B cell (primary cell): Measurements from ENCODE around the gene SYTL5. TPM values are rescaled to one million over a fixed set of nuclear protein-coding genes. Genes with fewer than 3 reads are reported as not detected.

ENCODE experiments used
- ATAC-seq: fragments of 200-7000 bp; cut with Tn5 transposase; one replicate; pipeline ENCODE4 v1.10.0; 2021; ENCODE audit warnings: low read depth, mild to moderate bottlenecking, moderate number of reproducible peaks, moderate library complexity
- CTCF ChIA-PET: fragments of 350-600 bp; sonication (Branson Sonifier 250); formaldehyde crosslinking; loops from one replicate; lab custom pipeline; 2021; ENCODE audit warnings: antibody characterized with exemption, inconsistent platforms; lab: Charles Lee
- POLR2A ChIA-PET: fragments of 350-600 bp; sonication (Branson Sonifier 250); formaldehyde crosslinking; loops from one replicate; lab custom pipeline; 2021; ENCODE audit warnings: antibody characterized with exemption; lab: Charles Lee
- DNase-seq: peaks from one replicate; pipeline ENCODE4 v3.0.0; 2013
- H2AFZ ChIP-seq: 2 replicates; pipeline ENCODE4 v1.6.1; 2012; ENCODE audit warnings: mild to moderate bottlenecking, low read depth, low read length; ENCODE audit not compliant: insufficient read depth, poor library complexity, severe bottlenecking
- H3K27ac ChIP-seq, 2 donors: 1 replicate in 1 of 2; 2 replicates in 1 of 2; pipeline ENCODE4 v1.5.1; 2012 to 2013; ENCODE audit warnings: low read length in 2 of 2, mild to moderate bottlenecking in 2 of 2, moderate library complexity in 1 of 2
- H3K27me3 ChIP-seq, 4 experiments: fragments of 200-600 bp in 1 of 4; sonication (generic) in 1 of 4; replicated peaks in 1 of 4; 1 replicate in 2 of 4; 2 replicates in 2 of 4; pipeline versions ENCODE4 v1.6.1 to v1.7.0; 2013 to 2016; ENCODE audit warnings: low read length in 3 of 4, mild to moderate bottlenecking in 2 of 4, mixed read lengths in 1 of 4, moderate library complexity in 1 of 4; ENCODE audit not compliant: insufficient read depth in 4 of 4, control insufficient read depth in 3 of 4; ENCODE audit errors: control extremely low read depth in 1 of 4
- H3K36me3 ChIP-seq, 2 experiments: replicated peaks in 1 of 2; 1 replicate in 1 of 2; 2 replicates in 1 of 2; pipeline versions ENCODE4 v1.6.1 to v1.7.1; 2013; ENCODE audit warnings: low read length in 1 of 2; ENCODE audit not compliant: insufficient read depth in 2 of 2, control insufficient read depth in 1 of 2; ENCODE audit errors: control extremely low read depth in 1 of 2, extremely low read depth in 1 of 2
- H3K4me1 ChIP-seq, 2 donors: fragments of 200-600 bp in 1 of 2; sonication (generic) in 1 of 2; 1 replicate in 1 of 2; 2 replicates in 1 of 2; pipeline versions ENCODE4 v1.5.1 to v1.6.1; 2013 to 2017; ENCODE audit warnings: low read length in 2 of 2; ENCODE audit not compliant: control insufficient read depth in 2 of 2, insufficient read depth in 2 of 2
- H3K4me2 ChIP-seq: replicated peaks from 2 replicates; pipeline ENCODE3; 2012; ENCODE audit warnings: mild to moderate bottlenecking, low read depth, low read length; ENCODE audit not compliant: poor library complexity, severe bottlenecking
- H3K4me3 ChIP-seq, 5 experiments: fragments of 200-600 bp in 1 of 5; sonication (generic) in 1 of 5; 1 replicate in 3 of 5; 2 replicates in 2 of 5; pipeline versions ENCODE4 v1.5.1 to v1.7.0; 2011 to 2016; ENCODE audit warnings: low read length in 4 of 5, mild to moderate bottlenecking in 4 of 5, low read depth in 2 of 5, control low read depth in 1 of 5, moderate library complexity in 1 of 5; ENCODE audit not compliant: insufficient read depth in 1 of 5; ENCODE audit errors: control extremely low read depth in 1 of 5, extremely low read depth in 1 of 5
- H3K79me2 ChIP-seq: fragments of 200-600 bp; sonication (generic); one replicate; pipeline ENCODE4 v1.6.0; 2016; ENCODE audit warnings: low read length; ENCODE audit not compliant: control insufficient read depth, insufficient read depth
- H3K9ac ChIP-seq: fragments of 200-600 bp; sonication (generic); 2 replicates; pipeline ENCODE4 v1.6.1; 2017; ENCODE audit warnings: mild to moderate bottlenecking, low read length, moderate library complexity
- H3K9me3 ChIP-seq, 3 donors: one replicate each; pipeline versions ENCODE4 v1.6.1 to v1.7.1; 2013; ENCODE audit warnings: low read length in 2 of 3; ENCODE audit not compliant: control insufficient read depth in 2 of 3, insufficient read depth in 1 of 3; ENCODE audit errors: control extremely low read depth in 1 of 3
- H4K20me1 ChIP-seq: 2 replicates; pipeline ENCODE4 v1.6.0; 2012; ENCODE audit warnings: mild to moderate bottlenecking, low read length; ENCODE audit not compliant: insufficient read depth, control insufficient read depth, poor library complexity, severe bottlenecking
- H3K27ac Mint-ChIP-seq: one replicate; pipeline ENCODE4 v1.8.0; 2021; ENCODE audit warnings: mixed read lengths
- H3K27me3 Mint-ChIP-seq: one replicate; pipeline ENCODE4 v1.8.0; 2021; ENCODE audit warnings: mixed read lengths
- H3K4me1 Mint-ChIP-seq: one replicate; pipeline ENCODE4 v1.8.0; 2021; ENCODE audit warnings: mixed read lengths
- H3K4me3 Mint-ChIP-seq: one replicate; pipeline ENCODE4 v1.8.0; 2021; ENCODE audit warnings: mixed read lengths
- H3K9me3 Mint-ChIP-seq: one replicate; pipeline ENCODE4 v1.8.0; 2022; ENCODE audit warnings: mixed read lengths; ENCODE audit not compliant: insufficient read depth
- CTCF ChIP-seq: fragments of 200-600 bp; IDR thresholded peaks from one replicate; pipeline ENCODE4 v1.8.0; 2022; ENCODE audit warnings: antibody characterized with exemption, mild to moderate bottlenecking
- EZH2 ChIP-seq: IDR thresholded peaks from 2 replicates; pipeline ENCODE4 v1.6.1; 2012; ENCODE audit warnings: borderline replicate concordance, low read depth, mild to moderate bottlenecking, moderate library complexity, low read length; ENCODE audit not compliant: insufficient read depth, poor library complexity, severe bottlenecking
- WGBS: methylation state at CpG from one replicate; pipeline ENCODE4 v1.1.5; 2013; ENCODE audit warnings: missing lambda C conversion rate; ENCODE audit not compliant: insufficient coverage; 5-methylcytosine and 5-hydroxymethylcytosine counted together
- intact Hi-C: fragments of 100-400 bp; cut with micrococcal nuclease; formaldehyde crosslinking; loops from one replicate; pipeline ENCODE4 v1.10.0; 2022
- polyA plus RNA-seq: library from polyadenylated mRNA; depleted of rRNA; stranded (reverse); fragments of >200 nt; gene quantifications from 2 replicates; pipeline ENCODE4 v1.2.3, GENCODE V29; 2012
- total RNA-seq, 2 donors: library from RNA; stranded (reverse); fragments of 120-200 nt in 1 of 2; gene quantifications; 1 replicate in 1 of 2; 2 replicates in 1 of 2; pipeline versions ENCODE4 v1.2.3 to v1.2.4, GENCODE V29; 2013 to 2022

Gene SYTL5
- total and polyA plus RNA-seq, 2 donors (not counting 1 experiment from before 2014, with no cell fraction given) = 0.01 TPM; not detected in 1

DNA sequence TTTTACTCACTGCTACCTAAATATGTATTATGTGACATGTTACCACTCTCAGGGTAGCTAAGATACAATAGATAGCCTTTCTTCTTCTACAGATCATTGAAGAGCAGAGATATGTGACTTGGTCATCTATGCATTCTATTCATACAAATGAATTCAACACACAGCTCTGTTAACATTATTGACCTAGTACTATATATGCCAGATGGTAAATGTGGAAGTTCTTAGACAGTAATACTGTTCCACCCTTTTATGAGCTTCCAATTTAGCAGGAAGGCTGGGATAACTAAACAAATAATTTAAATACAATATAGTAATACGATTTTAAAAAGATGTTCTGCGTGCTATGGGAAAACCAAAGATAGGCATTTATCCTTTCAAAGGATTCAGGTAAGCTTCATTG is 76.0 kb downstream of the SYTL5 start:
- H4K20me1 ChIP-seq = no peaks in the 10 kb centered on the region
- no CpG with 5 or more reads among the region's 2 CpGs for WGBS
- H3K27ac ChIP-seq = no peak overlapping the region
- Mint-ChIP-seq H3K9me3 (no peaks in the 10 kb centered on the region), H3K4me1 (no peaks in the 10 kb centered on the region), H3K27ac (no peak overlapping the region), H3K27me3 (peaks cover 10% of the 10 kb centered on the region), H3K4me3 (no peak overlapping the region)
- no peak overlapping the region for H3K9ac ChIP-seq
- no peak overlapping the region for H3K4me3 ChIP-seq
- no peak overlapping the region for H3K4me2 ChIP-seq
- TF ChIP-seq EZH2 = no peak
- no peak for TF ChIP-seq CTCF
- ChIA-PET CTCF (no interaction called here), POLR2A (no interaction called here)
- no peak overlapping the region for H2AFZ ChIP-seq
- intact Hi-C loops = no loop called here
- DNase-seq (no peak), ATAC-seq (no peak)
- H3K27me3 ChIP-seq = no peaks in the 10 kb centered on the region
- H3K79me2 ChIP-seq = no peaks in the 10 kb centered on the region
- H3K36me3 ChIP-seq = no peaks in the 10 kb centered on the region
- no peaks in the 10 kb centered on the region for H3K4me1 ChIP-seq
- H3K9me3 ChIP-seq = no peaks in the 10 kb centered on the region

DNA sequence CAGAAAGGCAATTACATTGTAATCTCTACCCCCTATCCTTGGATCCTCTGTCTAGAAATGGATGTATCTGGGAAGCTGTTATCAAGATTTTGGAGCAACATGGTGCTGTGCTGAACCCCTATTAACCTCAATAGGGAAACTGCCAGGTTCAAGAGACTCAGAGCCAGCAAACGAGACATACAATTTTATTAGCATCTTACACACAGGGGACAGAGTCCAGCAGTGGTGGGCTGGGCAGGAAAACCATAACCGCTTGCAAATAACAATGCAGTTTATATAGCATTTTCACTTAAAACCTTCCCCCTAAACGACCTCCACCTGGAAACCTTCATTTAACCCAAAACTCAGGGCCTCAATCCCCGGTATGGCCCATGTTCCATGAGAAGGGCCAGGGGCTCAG is 79.5 kb downstream of the SYTL5 start:
- ChIA-PET POLR2A (no interaction called here), CTCF (no interaction called here)
- Histone ChIP-seq H3K9me3 (no peaks in the 10 kb centered on the region), H3K9ac (no peak overlapping the region), H3K4me1 (no peaks in the 10 kb centered on the region), H3K27ac (no peak overlapping the region), H3K4me2 (no peak overlapping the region), H3K36me3 (no peaks in the 10 kb centered on the region), H3K27me3 (no peaks in the 10 kb centered on the region), H3K79me2 (no peaks in the 10 kb centered on the region), H3K4me3 (no peak overlapping the region), H2AFZ (no peak overlapping the region), H4K20me1 (no peaks in the 10 kb centered on the region)
- ATAC-seq = no peak
- H3K4me1 Mint-ChIP-seq = no peaks in the 10 kb centered on the region
- H3K4me3 Mint-ChIP-seq = no peak overlapping the region
- intact Hi-C loops = no loop called here
- no peaks in the 10 kb centered on the region for H3K9me3 Mint-ChIP-seq
- WGBS = 100% methylated on average over 1 of the region's 4 CpGs
- H3K27me3 Mint-ChIP-seq = peaks cover 5% of the 10 kb centered on the region
- H3K27ac Mint-ChIP-seq = no peak overlapping the region
- TF ChIP-seq EZH2 = no peak
- TF ChIP-seq CTCF = no peak
- DNase-seq = no peak
